Activated T-helper 2 cell treated with anti-CD3 and anti-CD28 coated beads, Interferon-gamma antibody, Interleukin-2, Interleukin-4, amounts not matched to agents 10 μg/mL and 5 μg/mL and 100 μg/mL, durations not matched to agents 14 hours and 24 hours and 36 hours (primary cell): ENCODE results near the gene P2RY2. TPM values are rescaled to one million over a fixed set of nuclear protein-coding genes. Genes with fewer than 3 reads are reported as not detected.

Experiments
- DNase-seq: peaks from one replicate; pipeline ENCODE4 v3.0.0; 2021; ENCODE audit warnings: low spot score
- H3K27ac Mint-ChIP-seq: one replicate; pipeline ENCODE4 v1.8.0; 2021; ENCODE audit warnings: mixed read lengths
- H3K27me3 Mint-ChIP-seq: one replicate; pipeline ENCODE4 v1.8.0; 2021; ENCODE audit warnings: low read depth, mixed read lengths
- H3K36me3 Mint-ChIP-seq: one replicate; pipeline ENCODE4 v1.8.0; 2021; ENCODE audit warnings: low read depth, mixed read lengths
- H3K4me1 Mint-ChIP-seq: one replicate; pipeline ENCODE4 v1.8.0; 2021; ENCODE audit warnings: low read depth, mixed read lengths
- H3K4me3 Mint-ChIP-seq: one replicate; pipeline ENCODE4 v1.8.0; 2021; ENCODE audit warnings: low read depth, mild to moderate bottlenecking, moderate library complexity, mixed read lengths
- H3K9me3 Mint-ChIP-seq: one replicate; pipeline ENCODE4 v1.8.0; 2021; ENCODE audit warnings: mixed read lengths
- intact Hi-C: fragments of 100-400 bp; cut with micrococcal nuclease; formaldehyde crosslinking; loops from one replicate; pipeline ENCODE4 v1.15.1; 2023
- total RNA-seq: library from RNA; stranded (reverse); gene quantifications from 2 replicates; pipeline ENCODE4 v1.2.3, GENCODE V29; 2022

Gene P2RY2
- total RNA-seq, 1 donor from 2014 or later, result not detected

DNA sequence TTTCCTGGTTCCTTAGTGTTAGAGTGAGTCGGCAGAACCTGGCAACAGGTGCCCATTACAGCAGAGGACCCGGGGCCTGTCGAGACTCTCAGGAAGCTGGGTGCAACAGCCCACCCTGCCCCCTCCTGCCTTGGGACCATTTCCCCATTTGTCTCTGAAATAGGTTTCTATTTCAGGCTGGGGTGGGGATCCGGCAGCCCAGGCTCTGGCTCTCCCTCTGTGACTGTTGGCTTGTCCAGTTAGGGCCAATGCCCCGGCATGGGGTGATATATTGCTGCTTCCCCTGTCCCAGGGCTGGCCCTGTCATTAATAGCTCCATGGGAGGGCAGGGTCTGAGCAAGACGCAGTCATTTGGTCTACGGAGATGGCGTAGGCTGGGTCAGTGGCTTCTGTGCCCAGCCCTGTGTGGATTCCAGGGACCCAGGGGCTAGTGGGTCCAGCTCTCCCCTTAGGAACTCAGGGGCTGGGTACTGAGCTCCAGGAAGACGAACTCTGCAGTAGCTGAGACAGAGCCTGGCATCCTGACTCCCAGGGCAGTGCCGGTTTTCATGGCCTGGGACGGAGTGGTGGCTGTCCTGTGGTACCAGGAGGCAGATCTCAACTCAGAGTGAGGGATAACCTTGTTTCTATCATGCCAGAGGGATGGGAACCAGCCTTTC is 56.8 kb downstream of the P2RY2 start:
- no peaks in the 10 kb centered on the region for H3K4me1 Mint-ChIP-seq
- peaks cover 18% of the 10 kb centered on the region for H3K27me3 Mint-ChIP-seq
- intact Hi-C loops, result no loop called here
- DNase-seq, result no peak
- H3K27ac Mint-ChIP-seq, result no peak overlapping the region
- H3K9me3 Mint-ChIP-seq, result no peaks in the 10 kb centered on the region
- no peaks in the 10 kb centered on the region for H3K36me3 Mint-ChIP-seq
- no peak overlapping the region for H3K4me3 Mint-ChIP-seq

DNA sequence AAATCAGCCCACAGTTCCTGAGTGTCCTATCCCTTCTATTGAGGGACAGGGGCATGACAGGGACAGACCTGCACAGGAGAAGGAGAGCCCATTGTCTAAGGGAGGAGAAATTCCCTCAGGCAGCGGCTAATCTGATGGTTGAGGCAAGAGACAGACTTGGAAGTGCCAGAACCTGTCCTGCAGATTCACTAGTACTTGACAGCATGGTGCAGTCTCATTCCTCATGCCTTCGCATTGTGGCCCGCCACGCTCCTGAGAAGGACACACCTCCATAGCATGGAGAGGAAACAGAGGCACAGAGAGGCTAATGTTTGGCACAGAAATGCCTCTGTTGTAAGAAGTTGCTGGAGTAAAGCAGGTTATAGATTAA is 57.3 kb downstream of the P2RY2 start:
- Mint-ChIP-seq H3K27ac (no peak overlapping the region), H3K4me1 (no peaks in the 10 kb centered on the region), H3K9me3 (no peaks in the 10 kb centered on the region), H3K4me3 (no peak overlapping the region), H3K36me3 (no peaks in the 10 kb centered on the region), H3K27me3 (peaks cover 18% of the 10 kb centered on the region)
- intact Hi-C loops, result no loop called here
- DNase-seq, result no peak

DNA sequence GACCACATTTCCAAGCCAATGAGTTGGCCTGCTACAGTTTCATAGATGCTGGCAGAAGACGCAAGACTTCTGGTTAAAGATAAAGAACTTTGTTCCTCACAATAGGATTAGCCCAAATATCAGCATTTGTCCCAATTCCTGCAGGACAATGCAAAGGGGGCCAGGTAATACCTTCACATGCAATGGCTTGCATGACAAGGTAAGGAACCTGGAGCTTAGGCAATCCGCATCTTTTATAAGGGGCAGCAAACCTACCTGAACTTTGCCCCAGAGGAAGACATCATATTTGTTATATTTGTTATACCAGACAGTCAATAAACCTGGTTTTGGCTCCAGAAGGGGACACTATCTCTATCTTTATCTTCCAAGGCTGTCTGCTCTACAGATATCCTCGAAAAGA is 59.4 kb downstream of the P2RY2 start:
- no peak overlapping the region for H3K4me3 Mint-ChIP-seq
- H3K27me3 Mint-ChIP-seq, result peaks cover 18% of the 10 kb centered on the region

DNA sequence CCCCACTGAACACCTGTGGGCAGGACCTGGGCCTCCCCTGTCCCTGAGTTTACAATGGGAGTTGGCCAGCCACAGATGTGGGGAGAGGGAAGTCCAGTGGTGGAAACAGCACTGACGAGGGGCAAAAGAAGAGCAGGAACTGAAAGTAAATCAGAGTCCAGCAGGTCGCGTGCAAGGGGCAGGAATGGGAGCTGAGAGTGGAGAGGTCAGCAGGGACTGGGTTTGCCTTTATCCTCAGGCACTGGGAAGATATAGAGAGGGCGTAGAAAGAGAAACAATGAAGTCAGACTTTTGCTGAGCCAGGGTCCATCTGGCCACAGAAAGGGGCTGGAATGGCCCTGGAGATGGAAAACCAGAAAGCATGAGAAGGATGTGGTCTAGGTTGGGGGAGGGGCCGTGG is 62.5 kb downstream of the P2RY2 start:
- Mint-ChIP-seq H3K4me1 (peaks cover 8% of the 10 kb centered on the region), H3K36me3 (no peaks in the 10 kb centered on the region), H3K4me3 (no peak overlapping the region), H3K9me3 (no peaks in the 10 kb centered on the region), H3K27ac (no peak overlapping the region), H3K27me3 (peaks cover 10% of the 10 kb centered on the region)
- intact Hi-C loops, result loop anchor here (10.0 kb wide), 1 partner anchor 96 kb away; no protein-coding TSS in a partner anchor
- no peak for DNase-seq

More for the DNA sequence above, 59.4 kb downstream of the P2RY2 start:
- Mint-ChIP-seq H3K27ac (no peak overlapping the region), H3K4me1 (peaks cover 8% of the 10 kb centered on the region), H3K36me3 (no peaks in the 10 kb centered on the region), H3K9me3 (no peaks in the 10 kb centered on the region)
- no peak for DNase-seq
- intact Hi-C loops, result no loop called here

DNA sequence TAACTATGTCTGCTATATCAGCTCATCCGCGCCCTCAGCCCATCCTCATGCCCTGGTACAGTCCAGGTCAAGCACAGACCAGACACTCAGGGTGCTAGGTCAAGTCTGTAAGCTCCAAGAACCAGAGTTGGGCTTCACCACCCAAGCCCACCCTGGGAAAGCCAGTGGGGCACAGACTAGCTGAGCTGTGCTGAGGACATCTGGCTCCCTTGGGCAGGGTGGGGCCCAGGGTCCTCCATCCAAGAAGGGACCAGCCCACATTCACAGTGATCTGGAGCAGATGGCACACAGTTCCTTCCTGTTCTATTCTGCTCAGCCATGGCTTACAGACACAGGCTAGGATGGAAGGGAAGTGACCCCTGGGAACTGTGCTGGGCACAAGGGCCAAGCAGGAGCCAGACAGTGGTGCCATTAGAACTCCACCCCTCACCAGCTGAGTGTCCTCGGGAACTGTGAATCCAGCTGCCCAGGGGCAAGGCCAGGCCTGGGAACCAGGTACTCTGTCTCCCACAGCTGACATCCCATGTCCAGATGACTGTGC is 63.2 kb downstream of the P2RY2 start:
- DNase-seq, result no peak
- Mint-ChIP-seq H3K4me1 (peaks cover 8% of the 10 kb centered on the region), H3K36me3 (no peaks in the 10 kb centered on the region), H3K9me3 (no peaks in the 10 kb centered on the region), H3K27me3 (peaks cover 6% of the 10 kb centered on the region), H3K4me3 (no peak overlapping the region), H3K27ac (no peak overlapping the region)
- intact Hi-C loops, result loop anchor here (10.0 kb wide), 1 partner anchor 96 kb away; no protein-coding TSS in a partner anchor

DNA sequence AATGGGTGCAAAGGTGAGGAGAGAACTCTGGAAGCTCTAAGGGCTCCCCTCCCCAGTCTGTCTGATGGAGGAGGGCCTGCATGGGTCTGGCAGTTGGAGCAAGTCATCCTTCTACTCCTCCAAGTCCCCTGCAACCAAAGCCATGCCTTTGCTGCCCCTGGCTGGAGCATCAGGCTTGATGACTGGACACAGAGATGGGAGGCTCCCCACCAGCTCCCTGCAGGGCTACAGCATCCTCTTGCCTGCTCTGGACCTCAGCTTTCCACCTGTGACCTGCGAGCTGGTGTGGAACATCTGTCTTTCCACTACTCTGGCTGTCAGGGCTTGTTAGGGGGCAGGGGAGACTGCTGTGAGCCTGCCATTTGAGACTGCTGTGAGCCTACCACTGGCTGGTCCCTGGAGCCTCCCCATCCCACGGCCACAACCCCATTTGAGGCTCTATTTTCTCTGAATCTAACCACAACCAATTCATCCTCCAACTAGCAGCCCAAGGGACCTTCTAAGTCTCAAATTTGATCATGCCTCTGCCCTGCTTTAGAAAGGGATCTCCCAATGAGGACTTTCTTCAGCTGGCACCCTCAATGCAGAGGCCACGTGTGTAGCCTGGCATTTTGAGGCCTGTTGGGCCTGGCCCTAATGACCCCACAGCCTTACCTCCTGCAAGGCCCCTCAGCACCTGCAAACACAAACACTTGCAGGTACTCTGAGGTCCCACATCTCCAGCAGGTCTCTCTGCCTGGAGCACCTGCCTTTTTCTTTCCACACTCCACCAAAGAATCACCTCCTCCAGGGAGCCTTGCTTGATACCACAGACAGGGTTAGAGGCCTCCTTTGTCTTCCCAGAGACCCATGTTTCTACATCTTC is 63.9 kb downstream of the P2RY2 start:
- Mint-ChIP-seq H3K4me3 (no peak overlapping the region), H3K9me3 (no peaks in the 10 kb centered on the region), H3K27ac (no peak overlapping the region), H3K27me3 (peaks cover 3% of the 10 kb centered on the region), H3K36me3 (no peaks in the 10 kb centered on the region), H3K4me1 (peaks cover 8% of the 10 kb centered on the region)
- DNase-seq, result no peak
- intact Hi-C loops, result loop anchor here (10.0 kb wide), 1 partner anchor 97 kb away; no protein-coding TSS in a partner anchor

DNA sequence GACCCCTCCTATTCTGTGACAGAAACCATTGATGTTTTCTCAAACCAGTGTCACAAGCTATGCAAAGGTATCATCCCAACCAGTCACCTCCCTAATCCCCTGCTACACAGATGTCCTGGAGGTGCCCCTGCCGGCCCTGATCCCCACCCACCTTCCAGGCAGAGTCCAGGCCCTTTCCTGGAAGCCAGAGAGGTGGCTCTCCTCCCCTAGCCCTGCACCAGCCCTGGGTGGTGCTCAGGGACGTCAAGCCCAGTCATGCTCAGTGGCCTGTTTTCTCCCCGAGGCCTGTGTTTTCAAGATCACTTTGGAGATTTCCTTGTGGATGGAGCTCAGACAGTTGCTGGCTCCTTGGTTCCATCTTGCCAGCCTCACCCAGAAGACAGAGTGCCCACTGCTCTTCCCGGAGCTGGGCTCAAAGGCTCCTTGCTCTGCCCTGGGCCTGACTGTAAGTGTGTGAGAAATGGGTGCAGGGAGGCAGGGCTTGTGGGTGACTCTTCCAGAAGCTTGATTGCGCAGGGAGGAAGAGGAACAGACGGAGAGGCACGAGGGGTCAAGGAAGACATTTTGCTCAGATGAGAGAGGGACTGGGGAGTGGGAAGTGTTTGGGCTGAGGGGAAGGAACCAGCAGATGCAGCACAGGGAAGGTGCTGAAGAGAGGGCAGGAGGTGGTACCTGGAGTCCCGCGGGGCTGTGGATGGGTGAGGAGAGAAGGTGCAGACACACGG is 65.4 kb downstream of the P2RY2 start:
- Mint-ChIP-seq H3K4me1 (peaks cover 15% of the 10 kb centered on the region), H3K4me3 (no peak overlapping the region), H3K27me3 (peaks cover 4% of the 10 kb centered on the region), H3K36me3 (no peaks in the 10 kb centered on the region), H3K27ac (no peak overlapping the region), H3K9me3 (no peaks in the 10 kb centered on the region)
- intact Hi-C loops, result loop anchor here (10.0 kb wide), 1 partner anchor 99 kb away; no protein-coding TSS in a partner anchor
- no peak for DNase-seq

DNA sequence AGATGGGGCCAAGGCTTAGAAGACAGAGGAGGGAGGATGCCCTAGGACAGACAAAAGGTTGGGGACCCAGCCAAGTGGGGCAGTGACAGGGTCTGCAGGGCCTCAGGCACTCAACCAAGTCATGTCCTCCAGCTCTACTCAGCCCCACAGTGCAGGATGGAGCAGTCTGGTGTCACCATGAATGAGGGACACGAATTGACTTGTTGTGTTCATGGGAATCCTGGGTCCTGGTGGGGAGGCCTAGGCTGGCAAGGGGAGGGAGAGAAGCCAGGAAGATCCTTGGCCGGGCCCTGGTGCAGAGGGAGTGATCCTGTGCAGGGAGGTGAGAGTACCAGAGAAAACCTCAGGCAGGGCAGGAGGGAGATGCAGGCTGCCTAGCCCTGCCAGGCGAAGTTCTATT is 66.0 kb downstream of the P2RY2 start:
- Mint-ChIP-seq H3K27me3 (peaks cover 4% of the 10 kb centered on the region), H3K9me3 (no peaks in the 10 kb centered on the region), H3K4me1 (peaks cover 20% of the 10 kb centered on the region), H3K27ac (no peak overlapping the region), H3K4me3 (no peak overlapping the region), H3K36me3 (no peaks in the 10 kb centered on the region)
- no peak for DNase-seq
- intact Hi-C loops, result loop anchor here (10.0 kb wide), 1 partner anchor 99 kb away; no protein-coding TSS in a partner anchor

DNA sequence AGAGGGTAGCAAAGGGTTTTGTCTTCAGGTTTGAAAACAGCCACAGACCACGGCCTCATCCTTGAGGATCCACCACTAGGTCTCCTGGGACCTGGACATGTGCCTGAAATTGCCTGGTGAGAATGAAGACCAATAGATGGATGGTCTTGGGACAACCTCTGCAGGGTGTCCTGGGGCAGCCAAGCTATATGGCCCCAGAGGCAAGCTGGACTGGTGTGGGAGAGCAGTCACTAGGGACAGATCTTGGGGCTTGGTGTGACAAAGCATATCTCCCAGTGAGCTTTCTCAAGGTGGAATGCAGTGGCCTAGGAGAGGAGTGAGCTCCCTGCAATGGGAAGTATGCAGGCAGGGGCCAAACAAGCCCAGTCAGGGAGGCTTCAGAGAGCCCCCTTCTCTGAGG is 67.6 kb downstream of the P2RY2 start:
- no peaks in the 10 kb centered on the region for H3K9me3 Mint-ChIP-seq
- H3K27me3 Mint-ChIP-seq, result peaks cover 4% of the 10 kb centered on the region
- H3K36me3 Mint-ChIP-seq, result no peaks in the 10 kb centered on the region
- no peak for DNase-seq
- H3K4me3 Mint-ChIP-seq, result no peak overlapping the region
- H3K27ac Mint-ChIP-seq, result no peak overlapping the region
- peaks cover 22% of the 10 kb centered on the region for H3K4me1 Mint-ChIP-seq
- intact Hi-C loops, result loop anchor here (10.0 kb wide), 1 partner anchor 101 kb away; no protein-coding TSS in a partner anchor

Other genes with a start within 250 kb of the P2RY2 start
- 16.0 and 18.1 TPM in 2 replicates for gene FCHSD2, start 76.0 kb upstream of the P2RY2 start, total RNA-seq
- not detected in 2 replicates for gene P2RY6, start 54.1 kb downstream of the P2RY2 start, total RNA-seq
- gene ARHGEF17, start 90.0 kb downstream of the P2RY2 start, total RNA-seq, result 0.09 and 0.30 TPM in 2 replicates
- 33.5 and 34.5 TPM in 2 replicates for gene RELT, start 158.1 kb downstream of the P2RY2 start, total RNA-seq